Measurements from ENCODE around the gene APOBEC4. TPM values are rescaled to one million over a fixed set of nuclear protein-coding genes. Genes with fewer than 3 reads are reported as not detected.

APOBEC4 gene
- total and polyA plus RNA-seq, 2 of the 13 experiments (the other 11 are each of a cell fraction or from before 2014, with no cell fraction given) = not detected

DNA sequence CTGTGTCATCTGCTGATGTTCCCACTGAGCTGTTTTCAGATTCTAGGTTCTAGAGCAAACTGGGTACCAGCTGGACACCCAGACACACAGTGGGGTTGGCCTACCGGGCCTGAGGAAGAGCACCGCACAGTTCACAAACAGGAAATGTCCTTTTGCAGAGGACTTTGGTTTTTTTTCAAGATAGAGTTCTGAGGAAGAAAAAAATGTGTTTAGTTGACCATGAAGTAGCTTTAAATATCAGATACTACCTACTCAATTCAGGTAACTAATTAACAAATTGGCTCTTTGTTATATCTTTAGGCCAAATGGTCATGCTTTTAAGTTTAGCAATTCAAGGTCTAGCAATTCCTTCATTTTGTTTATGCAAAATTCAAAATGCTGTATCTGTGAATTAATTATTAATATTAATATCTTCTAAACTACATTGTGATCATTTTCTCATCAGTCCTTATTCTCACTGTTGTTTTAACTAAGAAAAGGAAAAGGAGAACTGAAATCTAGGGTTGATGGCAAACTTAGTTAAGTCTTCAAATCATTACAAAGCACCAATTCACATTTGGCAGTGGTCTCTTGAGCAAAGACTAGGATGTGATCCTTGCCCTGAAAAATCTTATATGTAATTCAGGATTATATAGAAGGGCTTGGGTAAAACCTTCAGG lies 45.7 kb downstream of the APOBEC4 start (continued):
- TF ChIP-seq ZNF746 (CRISPR knock-in tag; IDR thresholded peaks at IDR 0.05) = no peak

DNA sequence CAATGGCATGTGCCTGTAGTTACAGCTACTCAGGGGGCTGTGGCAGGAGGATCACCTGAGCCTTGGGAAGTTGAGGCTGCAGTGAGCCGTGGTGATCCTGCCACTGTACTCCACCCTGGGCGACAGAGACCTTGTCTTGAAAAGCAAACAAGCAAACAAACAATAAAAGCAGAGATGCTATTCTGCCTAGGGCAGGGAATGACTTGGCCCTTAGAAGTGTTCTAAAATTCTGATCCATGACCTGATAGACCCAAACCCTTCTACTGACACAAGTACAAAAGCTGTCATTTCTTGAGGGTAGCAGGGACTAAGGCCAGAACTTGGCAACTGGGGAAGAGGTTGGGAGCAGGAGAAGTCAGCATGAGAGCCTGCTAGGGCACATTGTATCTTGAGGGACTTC lies 47.2 kb downstream of the APOBEC4 start:
- intact Hi-C loops (cut with micrococcal nuclease; ENCODE audit: unreplicated experiment) (no loop called here), in situ Hi-C loops (cut with HindIII; ENCODE audit: extremely low pct_ligation_motif_present, low pct_unique_long_range_greater_than_20kb) (no loop called here)
- H3K36me3 ChIP-seq (replicated peaks in 1 of 2; ENCODE audit: control insufficient read depth in 1 of 2, insufficient read depth in 2 of 2, low read length in 2 of 2) = no peaks in the 10 kb centered on the region
- H3K4me1 ChIP-seq (ENCODE audit: insufficient read depth, low read length) = peaks cover 30% of the 10 kb centered on the region
- ChIA-PET CTCF (ENCODE audit: low intra/inter-chr PET ratio, low total read pairs) (no interaction called here), POLR2A (no interaction called here)
- DNase-seq (ENCODE audit: low spot score) = no peak
- H4K20me1 ChIP-seq (ENCODE audit: insufficient read depth, low read length) = no peaks in the 10 kb centered on the region
- no peaks in the 10 kb centered on the region for H3K79me2 ChIP-seq (ENCODE audit: insufficient read depth, low read length)
- no peak overlapping the region for H3K4me2 ChIP-seq (ENCODE audit: low read depth, low read length)
- H3K9me3 ChIP-seq (ENCODE audit: low read length) = no peaks in the 10 kb centered on the region
- no peak for ATAC-seq
- H3K9ac ChIP-seq (ENCODE audit: insufficient read depth, low read depth, low read length) = no peak overlapping the region
- BruUV-seq (replicated peaks) = no TSS peak
- no peak for FAIRE-seq
- no peak overlapping the region for H2AFZ ChIP-seq (ENCODE audit: low read length)
- no peak overlapping the region for H3K27ac ChIP-seq (ENCODE audit: extremely low read length, insufficient read depth, low read length)
- no peaks in the 10 kb centered on the region for H3K27me3 ChIP-seq (ENCODE audit: control insufficient read depth in 1 of 2, insufficient read depth in 2 of 2, low read length in 2 of 2)
- 27% methylated on average over 2 of the region's 2 CpGs for WGBS (ENCODE audit: low lambda C conversion rate)
- H3K4me3 ChIP-seq (replicated peaks in 1 of 3; ENCODE audit: insufficient read depth in 1 of 3, low read depth in 2 of 3, low read length in 3 of 3) = no peak overlapping the region
- TF ChIP-seq HMGXB3 (CRISPR knock-in tag; IDR thresholded peaks at IDR 0.05; ENCODE audit: borderline replicate concordance) = no peak
- TF ChIP-seq RFX1 (IDR thresholded peaks at IDR 0.05) = no peak
- no peak for TF ChIP-seq RAD51 (IDR thresholded peaks at IDR 0.05; ENCODE audit: borderline replicate concordance)
- TF ChIP-seq PLSCR1 (CRISPR knock-in tag; IDR thresholded peaks at IDR 0.05; ENCODE audit: borderline replicate concordance) = no peak
- TF ChIP-seq ZNF616 (CRISPR knock-in tag; IDR thresholded peaks at IDR 0.05; ENCODE audit: low read depth) = no peak
- no peak for TF ChIP-seq ZNF674 (CRISPR knock-in tag; IDR thresholded peaks at IDR 0.05; ENCODE audit: low read depth)
- no peak for TF ChIP-seq SSRP1 (CRISPR knock-in tag; IDR thresholded peaks at IDR 0.05)
- TF ChIP-seq HES4 (CRISPR knock-in tag; IDR thresholded peaks at IDR 0.05; ENCODE audit: borderline replicate concordance) = no peak
- no peak for TF ChIP-seq BORCS8-MEF2B (CRISPR knock-in tag; IDR thresholded peaks at IDR 0.05)
- no peak for TF ChIP-seq NFKBIZ (CRISPR knock-in tag; IDR thresholded peaks at IDR 0.05)
- TF ChIP-seq, protein P1, sequence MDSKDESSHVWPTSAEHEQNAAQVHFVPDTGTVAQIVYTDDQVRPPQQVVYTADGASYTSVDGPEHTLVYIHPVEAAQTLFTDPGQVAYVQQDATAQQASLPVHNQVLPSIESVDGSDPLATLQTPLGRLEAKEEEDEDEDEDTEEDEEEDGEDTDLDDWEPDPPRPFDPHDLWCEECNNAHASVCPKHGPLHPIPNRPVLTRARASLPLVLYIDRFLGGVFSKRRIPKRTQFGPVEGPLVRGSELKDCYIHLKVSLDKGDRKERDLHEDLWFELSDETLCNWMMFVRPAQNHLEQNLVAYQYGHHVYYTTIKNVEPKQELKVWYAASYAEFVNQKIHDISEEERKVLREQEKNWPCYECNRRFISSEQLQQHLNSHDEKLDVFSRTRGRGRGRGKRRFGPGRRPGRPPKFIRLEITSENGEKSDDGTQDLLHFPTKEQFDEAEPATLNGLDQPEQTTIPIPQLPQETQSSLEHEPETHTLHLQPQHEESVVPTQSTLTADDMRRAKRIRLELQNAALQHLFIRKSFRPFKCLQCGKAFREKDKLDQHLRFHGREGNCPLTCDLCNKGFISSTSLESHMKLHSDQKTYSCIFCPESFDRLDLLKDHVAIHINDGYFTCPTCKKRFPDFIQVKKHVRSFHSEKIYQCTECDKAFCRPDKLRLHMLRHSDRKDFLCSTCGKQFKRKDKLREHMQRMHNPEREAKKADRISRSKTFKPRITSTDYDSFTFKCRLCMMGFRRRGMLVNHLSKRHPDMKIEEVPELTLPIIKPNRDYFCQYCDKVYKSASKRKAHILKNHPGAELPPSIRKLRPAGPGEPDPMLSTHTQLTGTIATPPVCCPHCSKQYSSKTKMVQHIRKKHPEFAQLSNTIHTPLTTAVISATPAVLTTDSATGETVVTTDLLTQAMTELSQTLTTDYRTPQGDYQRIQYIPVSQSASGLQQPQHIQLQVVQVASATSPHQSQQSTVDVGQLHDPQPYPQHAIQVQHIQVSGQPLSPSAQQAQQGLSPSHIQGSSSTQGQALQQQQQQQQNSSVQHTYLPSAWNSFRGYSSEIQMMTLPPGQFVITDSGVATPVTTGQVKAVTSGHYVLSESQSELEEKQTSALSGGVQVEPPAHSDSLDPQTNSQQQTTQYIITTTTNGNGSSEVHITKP (CRISPR knock-in tag; IDR thresholded peaks at IDR 0.05; ENCODE audit: low read depth) = no peak
- no peak for TF ChIP-seq CTCF (CRISPR knock-in tag; IDR thresholded peaks at IDR 0.05)
